T-helper 17 cell (primary cell): ENCODE measurements around the gene CALY. TPM values are rescaled to one million over a fixed set of nuclear protein-coding genes. Genes with fewer than 3 reads are reported as not detected.
A peak's percentile ranks its signal among the peaks of the same experiment; 100 is the strongest.
"Not testable (repeated sequence)": the region's sequence is repeated elsewhere in the genome, so short reads cannot be mapped to it uniquely, and the experiment has no call there.

ENCODE experiments used
- ATAC-seq: fragments of 150-1000 bp; cut with Tn5 transposase; 2 replicates; pipeline ENCODE4 v1.10.0; 2021; ENCODE audit warnings: mild to moderate bottlenecking, moderate library complexity
- DNase-seq, 3 donors: peaks; one replicate each; pipeline versions ENCODE4 v3.0.0 to v3.0.0-alpha.2; 2020 to 2021
- H3K9me3 ChIP-seq: one replicate; pipeline ENCODE4 v1.7.0; 2013; ENCODE audit warnings: low read length, mild to moderate bottlenecking; ENCODE audit not compliant: control insufficient read depth, poor library complexity, severe bottlenecking
- H3K27ac Mint-ChIP-seq: one replicate; pipeline ENCODE4 v1.8.0; 2022; ENCODE audit warnings: mild to moderate bottlenecking, moderate library complexity, mixed read lengths
- H3K27me3 Mint-ChIP-seq: one replicate; pipeline ENCODE4 v1.8.0; 2022; ENCODE audit warnings: mixed read lengths
- H3K36me3 Mint-ChIP-seq: one replicate; pipeline ENCODE4 v1.8.0; 2022; ENCODE audit warnings: low read depth, mixed read lengths
- H3K4me1 Mint-ChIP-seq: one replicate; pipeline ENCODE4 v1.8.0; 2022; ENCODE audit warnings: mild to moderate bottlenecking, mixed read lengths
- H3K4me3 Mint-ChIP-seq: one replicate; pipeline ENCODE4 v1.8.0; 2022; ENCODE audit warnings: mild to moderate bottlenecking, moderate library complexity, mixed read lengths
- total RNA-seq, 4 donors: library from RNA in 2 of 4; stranded (reverse) in 2 of 4; gene quantifications; one replicate each; pipeline ENCODE4 v1.2.3 and lab custom pipeline; 2022 to 2026

CALY gene, protein sequence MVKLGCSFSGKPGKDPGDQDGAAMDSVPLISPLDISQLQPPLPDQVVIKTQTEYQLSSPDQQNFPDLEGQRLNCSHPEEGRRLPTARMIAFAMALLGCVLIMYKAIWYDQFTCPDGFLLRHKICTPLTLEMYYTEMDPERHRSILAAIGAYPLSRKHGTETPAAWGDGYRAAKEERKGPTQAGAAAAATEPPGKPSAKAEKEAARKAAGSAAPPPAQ
- total RNA-seq (1 to 10 TPM in 1 of 2 donors, under 1 TPM in 1; 0.96 to 1.9 TPM), total RNA-seq (lab: John Stamatoyannopoulos, UW) (0.58 to 1.5 reads per million in 2 donors)

DNA sequence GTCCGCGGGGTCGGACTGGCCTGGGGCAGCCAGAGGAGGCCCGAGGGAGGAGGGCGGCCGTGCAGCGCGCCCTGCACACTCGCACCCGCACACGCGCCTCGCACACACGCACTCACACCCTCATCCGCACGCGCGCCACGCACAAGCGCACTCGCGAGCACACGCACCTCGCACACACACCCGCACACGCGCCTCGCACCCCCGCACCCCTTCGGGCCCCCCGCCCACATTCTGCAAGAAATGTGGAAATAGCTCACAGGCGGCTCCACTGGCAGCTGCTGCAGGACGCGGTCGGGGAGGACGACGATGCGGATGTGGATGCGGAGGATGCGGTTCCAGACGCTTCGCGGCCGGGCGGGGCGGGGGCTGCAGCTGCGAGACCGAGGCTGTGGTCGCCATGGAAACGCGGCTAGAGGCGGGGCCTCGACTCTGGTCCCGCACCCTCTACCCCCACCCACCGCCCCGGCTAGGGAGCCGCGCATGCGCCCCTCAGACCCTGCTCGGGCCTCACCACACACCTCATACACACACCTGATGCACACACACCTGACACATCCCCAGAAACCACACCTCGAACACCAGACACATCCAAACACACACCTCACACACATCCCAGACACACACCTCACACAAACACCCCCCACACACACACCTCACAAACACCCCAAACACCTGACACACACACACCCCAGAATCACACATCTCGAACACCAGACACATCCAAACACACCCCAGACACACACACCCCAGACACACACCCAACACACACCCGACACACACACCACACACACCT lies at the start of gene CALY:
Gene CALY, minus strand, starts transcription at position 320 of the 793 bp plus-strand sequence. CDS start 7,907 bp downstream, outside the sequence.
- DNase-seq (peak; percentile 86 to 90 (median 89)), ATAC-seq (peak; percentile 72)
- H3K27ac Mint-ChIP-seq = peak within 1 kb of the TSS; percentile 93
- no peaks in the 10 kb centered on the region for H3K9me3 ChIP-seq
- H3K4me1 Mint-ChIP-seq = peaks cover 6% of the 10 kb centered on the region
- H3K36me3 Mint-ChIP-seq = no peaks in the 10 kb centered on the region
- peak within 1 kb of the TSS; percentile 84 for H3K4me3 Mint-ChIP-seq
- H3K27me3 Mint-ChIP-seq = peaks cover 2% of the 10 kb centered on the region

DNA sequence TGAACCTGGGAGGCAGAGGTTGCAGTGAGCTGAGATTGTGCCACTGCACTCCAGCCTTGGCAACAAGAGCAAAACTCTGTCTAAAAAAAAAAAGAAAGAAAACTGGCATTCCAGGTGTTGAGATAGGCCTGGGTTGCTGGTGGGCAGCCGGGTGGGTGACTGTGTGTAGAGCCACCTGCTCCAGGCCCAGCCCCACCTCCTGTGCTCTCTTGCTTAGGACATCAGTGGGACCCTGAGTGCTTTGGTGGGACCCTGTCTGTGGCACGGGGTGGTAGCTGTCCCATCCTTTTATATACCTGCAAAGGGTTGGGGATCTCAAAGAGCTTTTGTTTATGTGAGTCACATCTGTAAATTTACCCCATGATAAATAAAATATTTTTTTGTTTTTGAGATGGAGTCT lies 48.5 kb upstream of the CALY start:
- H3K4me1 Mint-ChIP-seq = peaks cover 18% of the 10 kb centered on the region
- no peaks in the 10 kb centered on the region for H3K9me3 ChIP-seq
- DNase-seq (no peak), ATAC-seq (no peak)
- no peak overlapping the region for H3K4me3 Mint-ChIP-seq
- no peaks in the 10 kb centered on the region for H3K27me3 Mint-ChIP-seq
- H3K27ac Mint-ChIP-seq = no peak overlapping the region
- H3K36me3 Mint-ChIP-seq = no peaks in the 10 kb centered on the region

DNA sequence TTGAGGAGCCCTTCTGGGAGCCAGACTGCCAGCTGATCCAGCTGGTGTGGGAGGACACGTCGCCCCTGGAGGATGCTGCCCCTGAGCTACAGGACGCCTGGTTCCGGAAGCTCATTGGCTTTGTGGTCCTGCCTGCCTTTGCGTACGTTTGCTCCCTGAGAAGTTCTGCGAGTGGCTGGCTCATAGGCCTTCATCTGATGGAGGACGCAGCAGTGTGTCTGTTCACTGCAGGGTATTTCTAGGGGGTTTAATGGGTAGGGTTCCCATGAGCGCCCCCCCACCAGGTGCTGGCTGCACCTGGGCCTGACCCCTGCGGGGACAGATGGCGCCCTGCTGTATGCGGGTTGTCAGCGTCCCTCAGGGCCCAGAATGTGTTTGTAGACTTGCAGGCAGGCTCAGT lies 47.4 kb upstream of the CALY start:
- no peaks in the 10 kb centered on the region for H3K36me3 Mint-ChIP-seq
- peaks cover 14% of the 10 kb centered on the region for H3K4me1 Mint-ChIP-seq
- H3K9me3 ChIP-seq = no peaks in the 10 kb centered on the region
- no peaks in the 10 kb centered on the region for H3K27me3 Mint-ChIP-seq
- no peak overlapping the region for H3K27ac Mint-ChIP-seq
- ATAC-seq (no peak), DNase-seq (no peak)
- H3K4me3 Mint-ChIP-seq = no peak overlapping the region

DNA sequence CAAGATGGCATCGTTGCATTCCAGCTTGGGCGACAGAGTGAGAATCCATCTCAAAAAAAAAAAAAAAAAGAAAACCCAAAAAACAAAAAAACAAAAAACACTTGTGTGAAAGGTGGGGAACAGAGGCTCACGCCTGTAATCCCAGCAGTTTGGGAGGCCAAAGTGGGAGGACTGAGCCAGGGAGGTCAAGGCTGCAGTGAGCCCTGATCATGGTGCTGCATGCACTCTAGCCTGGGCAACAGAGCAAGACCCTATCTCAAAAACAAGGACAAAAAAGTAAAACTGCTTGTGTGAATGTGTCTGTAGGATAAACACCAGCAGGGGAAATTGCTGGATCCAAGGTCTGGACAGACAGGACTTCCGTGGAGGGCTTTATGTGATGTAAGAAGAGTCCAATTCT lies 46.9 kb upstream of the CALY start:
- Mint-ChIP-seq H3K27me3 (no peaks in the 10 kb centered on the region), H3K4me1 (peaks cover 9% of the 10 kb centered on the region), H3K4me3 (no peak overlapping the region), H3K36me3 (no peaks in the 10 kb centered on the region), H3K27ac (no peak overlapping the region)
- H3K9me3 ChIP-seq = no peaks in the 10 kb centered on the region
- DNase-seq (no peak), ATAC-seq (no peak)

DNA sequence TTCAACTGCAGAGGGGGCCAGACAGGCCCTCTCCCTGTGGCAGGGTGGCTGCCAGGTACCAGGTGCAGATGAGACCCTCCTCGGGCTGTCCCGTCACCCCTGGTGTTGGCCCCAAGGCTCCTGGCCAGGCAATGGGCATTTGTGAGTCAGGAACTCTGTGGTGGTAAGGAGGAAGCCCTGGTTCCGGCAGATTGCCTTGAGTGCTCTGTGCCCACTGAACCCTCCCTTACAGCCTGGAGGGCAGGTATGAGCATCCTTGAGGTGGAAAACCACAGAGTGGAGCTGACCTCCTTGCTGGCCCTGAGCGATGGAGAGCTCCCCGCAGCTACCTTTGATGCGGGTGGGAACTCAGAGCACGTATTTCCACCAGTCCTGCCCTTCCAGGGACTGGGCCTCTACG lies 44.3 kb upstream of the CALY start:
- peak overlapping the region; percentile 41 for H3K27ac Mint-ChIP-seq
- no peak overlapping the region for H3K4me3 Mint-ChIP-seq
- no peaks in the 10 kb centered on the region for H3K36me3 Mint-ChIP-seq
- H3K9me3 ChIP-seq = no peaks in the 10 kb centered on the region
- no peak for DNase-seq
- no peak for ATAC-seq
- H3K27me3 Mint-ChIP-seq = no peaks in the 10 kb centered on the region
- H3K4me1 Mint-ChIP-seq = peaks cover 8% of the 10 kb centered on the region

DNA sequence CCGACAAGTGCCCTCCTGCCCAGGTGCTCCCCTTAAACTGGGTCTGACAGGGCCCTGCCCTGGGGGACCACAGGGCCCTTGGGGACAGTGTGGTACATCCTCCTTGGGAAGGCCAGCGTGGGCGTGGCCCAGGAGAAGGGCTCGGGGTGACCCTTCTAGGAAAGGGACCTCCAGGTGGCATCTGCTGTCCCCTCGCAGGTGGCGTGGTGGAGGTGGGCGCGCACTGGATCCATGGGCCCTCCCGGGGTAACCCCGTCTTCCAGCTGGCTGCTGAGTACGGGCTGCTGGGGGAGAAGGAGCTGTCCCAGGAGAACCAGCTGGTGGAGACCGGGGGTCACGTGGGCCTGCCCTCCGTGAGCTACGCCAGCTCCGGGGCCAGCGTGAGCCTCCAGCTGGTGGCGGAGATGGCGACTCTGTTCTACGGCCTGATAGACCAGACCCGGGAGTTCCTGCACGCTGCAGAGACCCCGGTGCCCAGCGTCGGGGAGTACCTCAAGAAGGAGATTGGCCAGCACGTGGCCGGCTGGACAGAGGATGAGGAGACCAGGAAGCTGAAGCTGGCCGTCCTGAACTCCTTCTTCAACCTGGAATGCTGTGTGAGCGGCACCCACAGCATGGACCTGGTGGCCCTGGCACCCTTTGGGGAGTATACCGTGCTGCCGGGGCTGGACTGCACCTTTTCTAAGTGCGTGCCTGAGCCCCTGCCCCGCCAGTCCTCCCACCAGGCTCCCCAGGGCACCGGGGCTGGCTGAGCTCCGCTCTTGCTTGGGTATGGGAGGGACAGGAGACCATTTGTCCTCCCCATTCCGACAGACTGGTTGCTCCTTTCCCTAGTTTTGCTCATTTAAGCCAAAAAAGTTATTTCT lies 43.3 kb upstream of the CALY start:
- Mint-ChIP-seq H3K27me3 (no peaks in the 10 kb centered on the region), H3K27ac (peak overlapping the region; percentile 41), H3K4me1 (peaks cover 8% of the 10 kb centered on the region), H3K4me3 (peak overlapping the region; percentile 83), H3K36me3 (no peaks in the 10 kb centered on the region)
- DNase-seq (no peak), ATAC-seq (no peak)
- H3K9me3 ChIP-seq = no peaks in the 10 kb centered on the region

DNA sequence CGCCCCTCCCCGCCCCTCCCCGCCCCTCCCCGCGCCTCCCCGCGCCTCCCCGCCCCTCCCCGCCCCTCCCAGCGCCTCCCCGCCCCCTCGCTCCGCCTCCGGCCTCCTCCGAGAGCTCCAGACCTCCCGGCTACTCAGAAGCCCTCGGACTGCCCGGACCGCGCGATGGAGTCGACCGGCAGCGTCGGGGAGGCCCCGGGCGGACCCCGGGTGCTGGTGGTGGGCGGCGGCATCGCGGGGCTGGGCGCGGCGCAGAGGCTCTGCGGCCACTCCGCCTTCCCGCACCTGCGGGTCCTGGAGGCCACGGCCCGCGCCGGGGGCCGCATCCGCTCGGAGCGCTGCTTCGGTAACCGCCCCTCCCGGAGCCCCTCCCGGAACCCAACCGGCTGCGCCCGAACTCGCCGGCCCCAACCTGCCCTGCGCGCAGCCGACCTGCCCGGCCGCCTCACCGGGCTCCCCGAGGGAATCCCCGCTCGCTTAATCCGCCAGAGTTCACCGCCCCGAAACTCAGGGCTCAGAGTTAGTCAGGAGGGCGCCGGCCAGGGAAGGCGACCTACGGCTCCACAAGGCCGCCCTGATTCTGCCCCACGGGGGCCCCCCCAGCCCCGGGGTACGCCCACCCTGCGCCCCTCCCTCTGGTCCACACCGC lies 42.6 kb upstream of the CALY start, which contains the start of gene PAOX:
Gene PAOX, plus strand, starts transcription at position 111 of the 649 bp plus-strand sequence. Its CDS starts 55 bp downstream, at position 166.
- H3K27me3 Mint-ChIP-seq = no peaks in the 10 kb centered on the region
- no peaks in the 10 kb centered on the region for H3K36me3 Mint-ChIP-seq
- ATAC-seq (peak; percentile 73), DNase-seq (peak; percentile 44 to 58 (median 58))
- no peaks in the 10 kb centered on the region for H3K9me3 ChIP-seq
- peak within 1 kb of the TSS; percentile 41 for H3K27ac Mint-ChIP-seq
- H3K4me3 Mint-ChIP-seq = peak within 1 kb of the TSS; percentile 83
- peaks cover 8% of the 10 kb centered on the region for H3K4me1 Mint-ChIP-seq

DNA sequence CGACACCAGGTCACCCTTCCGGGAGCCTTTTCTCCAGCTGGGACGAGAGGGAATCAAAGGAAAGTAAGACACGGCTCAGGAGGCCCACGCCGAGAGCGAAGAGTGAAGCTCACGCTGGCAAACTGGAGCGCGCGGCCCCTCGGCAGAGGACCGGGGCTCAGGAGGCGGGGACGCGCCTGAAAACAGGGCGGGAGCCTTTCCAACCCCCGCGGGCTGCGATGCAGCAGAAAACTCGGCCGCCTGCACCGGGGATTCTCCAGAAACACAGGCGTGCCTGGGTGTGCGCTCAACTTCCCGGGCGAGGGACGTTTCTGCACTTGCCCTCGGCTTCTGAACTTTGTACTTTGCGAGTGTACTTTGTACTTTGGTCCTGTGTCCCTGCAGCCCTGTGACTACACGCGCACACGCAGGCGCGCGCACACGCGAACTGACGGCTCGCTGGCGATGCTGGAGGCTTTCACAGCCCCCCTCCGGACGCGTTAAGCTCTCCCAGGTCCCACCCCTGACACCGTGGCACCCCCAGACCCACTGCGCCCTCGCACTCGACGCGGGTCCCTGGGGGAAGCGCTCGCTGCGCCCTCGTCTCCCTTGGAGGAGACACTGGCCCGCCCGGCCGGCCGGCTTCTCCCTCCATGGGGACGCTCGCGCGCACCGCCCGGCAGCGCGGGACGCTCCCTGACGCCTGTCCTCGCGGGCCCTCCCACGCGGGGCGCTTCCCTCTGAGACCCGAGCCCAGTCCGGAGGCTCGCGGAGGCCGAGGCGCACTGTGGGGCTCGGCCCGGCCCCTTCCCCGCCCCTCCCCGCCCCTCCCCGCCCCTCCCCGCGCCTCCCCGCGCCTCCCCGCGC lies 41.8 kb upstream of the CALY start:
- H3K4me3 Mint-ChIP-seq = peak overlapping the region; percentile 81

DNA sequence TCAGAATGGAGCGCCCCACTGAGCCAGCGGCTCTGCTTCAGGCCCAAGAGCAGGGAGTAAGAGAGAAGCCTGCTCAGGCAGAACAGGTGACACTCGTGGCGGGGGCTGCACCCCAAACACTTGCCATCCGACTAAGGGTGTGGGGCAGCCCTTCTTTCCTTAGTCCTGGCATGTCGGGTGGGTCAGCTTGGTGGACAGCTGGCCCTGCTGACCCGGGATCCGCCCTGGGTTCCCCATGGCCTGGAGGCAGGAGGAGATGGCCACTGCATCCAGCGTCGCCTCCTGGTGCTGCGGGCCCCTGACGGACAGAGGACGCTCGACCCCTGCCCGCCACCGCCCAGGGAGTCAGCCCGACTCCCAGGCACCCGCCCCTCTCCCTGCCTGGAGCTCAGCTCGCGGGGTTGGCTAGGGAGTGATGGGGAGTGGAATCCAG lies 41.1 kb upstream of the CALY start:
- Mint-ChIP-seq H3K27ac (no peak overlapping the region), H3K4me1 (peaks cover 10% of the 10 kb centered on the region), H3K27me3 (no peaks in the 10 kb centered on the region), H3K4me3 (peak overlapping the region; percentile 81), H3K36me3 (no peaks in the 10 kb centered on the region)
- no peak for DNase-seq
- no peak for ATAC-seq
- no peaks in the 10 kb centered on the region for H3K9me3 ChIP-seq

More for the DNA sequence above, 41.8 kb upstream of the CALY start:
- Mint-ChIP-seq H3K27me3 (no peaks in the 10 kb centered on the region), H3K4me1 (peaks cover 10% of the 10 kb centered on the region), H3K36me3 (no peaks in the 10 kb centered on the region), H3K27ac (no peak overlapping the region)
- DNase-seq (peak; percentile 34 to 61 (median 51)), ATAC-seq (peak; percentile 59)
- no peaks in the 10 kb centered on the region for H3K9me3 ChIP-seq

DNA sequence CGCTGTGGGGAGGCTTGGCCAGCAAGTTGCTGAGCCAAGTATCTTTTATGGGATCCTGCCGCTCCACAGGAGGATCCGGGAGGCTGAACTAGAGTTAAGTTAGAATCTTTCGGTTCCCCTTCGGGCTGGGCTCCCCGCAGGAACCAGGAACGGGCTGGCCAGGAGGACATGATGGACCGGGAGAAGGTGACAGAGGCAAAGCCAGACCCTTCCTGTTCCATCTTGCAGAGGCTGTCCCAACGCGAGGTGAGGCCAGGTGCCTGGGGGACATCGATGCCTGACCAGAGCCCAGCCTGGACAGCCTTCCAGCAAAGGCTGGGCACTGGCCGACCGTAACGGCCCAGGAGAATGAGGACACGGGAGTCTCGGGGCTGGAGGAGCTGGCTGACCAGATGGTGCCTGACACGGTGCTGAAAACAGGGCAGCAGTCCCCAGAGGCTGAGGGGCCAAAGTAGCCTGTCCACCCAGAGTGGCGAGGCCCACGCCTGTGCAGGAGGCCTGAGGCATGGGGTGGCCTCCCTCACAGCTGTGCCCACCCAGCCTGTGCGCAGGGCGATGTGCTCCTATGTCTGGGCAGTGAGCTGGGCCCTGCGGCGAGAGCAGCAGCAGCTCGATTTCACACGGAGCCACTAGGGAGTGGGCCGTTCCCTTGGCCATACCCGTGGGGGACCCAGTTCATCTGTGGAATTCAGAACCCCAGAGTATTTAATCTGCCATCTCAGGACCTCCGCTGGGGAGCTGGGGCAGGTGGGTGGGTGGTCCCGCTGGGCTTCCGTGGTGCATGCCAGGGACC lies 40.5 kb upstream of the CALY start:
- peak overlapping the region; percentile 81 for H3K4me3 Mint-ChIP-seq
- DNase-seq (no peak), ATAC-seq (no peak)
- peak overlapping the region; percentile 72 for H3K27ac Mint-ChIP-seq
- H3K36me3 Mint-ChIP-seq = no peaks in the 10 kb centered on the region
- no peaks in the 10 kb centered on the region for H3K9me3 ChIP-seq
- H3K27me3 Mint-ChIP-seq = no peaks in the 10 kb centered on the region
- H3K4me1 Mint-ChIP-seq = peaks cover 10% of the 10 kb centered on the region

DNA sequence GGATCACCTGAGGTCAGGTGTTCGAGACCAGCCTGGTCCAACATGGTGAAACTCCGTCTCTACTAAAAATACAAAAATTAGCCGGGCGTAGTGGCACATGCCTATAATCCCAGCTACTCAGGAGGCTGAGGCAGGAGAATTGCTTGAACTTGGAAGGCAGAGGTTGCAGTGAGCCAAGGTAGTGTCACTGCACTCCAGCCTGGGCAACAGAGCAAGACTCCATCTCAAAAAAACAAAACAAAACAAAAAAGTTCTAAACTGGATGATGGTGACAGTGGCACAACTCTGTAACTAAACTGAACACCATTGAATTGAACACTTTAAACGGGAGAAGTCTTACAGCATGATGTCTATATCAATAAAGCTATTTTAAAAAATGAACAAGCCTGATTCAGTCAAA lies 39.5 kb upstream of the CALY start:
- H3K27me3 Mint-ChIP-seq, ATAC-seq, DNase-seq, H3K9me3 ChIP-seq, H3K4me1 Mint-ChIP-seq, H3K4me3 Mint-ChIP-seq, H3K27ac Mint-ChIP-seq, H3K36me3 Mint-ChIP-seq: not testable (repeated sequence)
